Left renal pelvis (tissue), 4 donors: ENCODE data around the gene ATAD2B. TPM values are rescaled to one million over a fixed set of nuclear protein-coding genes. Genes with fewer than 3 reads are reported as not detected.

ENCODE experiments used
- DNase-seq, 4 donors: peaks; one replicate each; pipeline ENCODE4 v3.0.0-alpha.2; 2013; ENCODE audit warnings: low read depth in 4 of 4, low spot score in 3 of 4
- polyA plus RNA-seq, 4 donors: library from polyadenylated mRNA; unstranded; fragments of 120-200 nt; gene quantifications; one replicate each; pipeline ENCODE4 v1.2.1, GENCODE V29; 2013; ENCODE audit not compliant: insufficient read length in 4 of 4

The ATAD2B gene
- polyA plus RNA-seq, 4 donors: 15.7 to 23.6 (median 20.9) TPM

- no peak for DNase-seq
These were observed 11.6 kb downstream of the ATAD2B start for GRCh38 chr2:23915327-23915726.

- DNase-seq: no peak
These were observed 14.9 kb downstream of the ATAD2B start for GRCh38 chr2:23912054-23912453.

GRCh38 chr2:23905155-23905554 is 21.8 kb downstream of the ATAD2B start:
- DNase-seq: no peak

GRCh38 chr2:23904692-23905091 is 22.2 kb downstream of the ATAD2B start:
- DNase-seq: no peak

- DNase-seq: no peak
These were observed 22.7 kb downstream of the ATAD2B start for GRCh38 chr2:23904215-23904614.

- no peak for DNase-seq
These were observed 23.9 kb downstream of the ATAD2B start for GRCh38 chr2:23903034-23903433.

- DNase-seq: no peak
These were observed 24.7 kb downstream of the ATAD2B start for GRCh38 chr2:23901966-23902846.

GRCh38 chr2:23900541-23901322 is 26.2 kb downstream of the ATAD2B start:
- DNase-seq: no peak

GRCh38 chr2:23900133-23900532 is 26.8 kb downstream of the ATAD2B start:
- DNase-seq: no peak

- no peak for DNase-seq
These were observed 55.7 kb downstream of the ATAD2B start for GRCh38 chr2:23871206-23871605.

GRCh38 chr2:23867449-23867848 is 59.5 kb downstream of the ATAD2B start:
- no peak for DNase-seq

GRCh38 chr2:23862716-23863426 is 64.1 kb downstream of the ATAD2B start:
- DNase-seq: no peak

- DNase-seq: no peak
These were observed 65.0 kb downstream of the ATAD2B start for GRCh38 chr2:23861952-23862351.

- DNase-seq: no peak
These were observed 66.9 kb downstream of the ATAD2B start for GRCh38 chr2:23859983-23860382.

GRCh38 chr2:23859234-23859633 is 67.7 kb downstream of the ATAD2B start:
- DNase-seq: no peak

- no peak for DNase-seq
These were observed 76.2 kb downstream of the ATAD2B start for GRCh38 chr2:23850564-23851256.

GRCh38 chr2:23844905-23845304 is 82.0 kb downstream of the ATAD2B start:
- no peak for DNase-seq

GRCh38 chr2:23843051-23843976 is 83.6 kb downstream of the ATAD2B start:
- no peak for DNase-seq

- DNase-seq: no peak
These were observed 86.9 kb downstream of the ATAD2B start for GRCh38 chr2:23839919-23840578.
